Keratinocyte (primary cell): ENCODE results near the gene LIPN.

Experiments
- EZH2 ChIP-seq: IDR thresholded peaks from one replicate; pipeline ENCODE4 v1.6.1; 2012; ENCODE audit warnings: inconsistent platforms, mild to moderate bottlenecking, low read length, moderate library complexity
- TF ChIP-seq, protein P1 (sequence below), 3 experiments: IDR thresholded peaks in 1 of 3; conservative IDR thresholded peaks in 1 of 3; optimal IDR thresholded peaks in 1 of 3; 2 replicates in 2 of 3; 3 replicates in 1 of 3; pipeline versions ENCODE3 to v1.5.1; 2011; ENCODE audit warnings: low read length in 3 of 3, mild to moderate bottlenecking in 3 of 3, moderate library complexity in 2 of 3, control low read depth in 1 of 3, inconsistent platforms in 1 of 3; ENCODE audit not compliant: insufficient read depth in 2 of 3; ENCODE audit errors: extremely low read depth in 1 of 3

DNA sequence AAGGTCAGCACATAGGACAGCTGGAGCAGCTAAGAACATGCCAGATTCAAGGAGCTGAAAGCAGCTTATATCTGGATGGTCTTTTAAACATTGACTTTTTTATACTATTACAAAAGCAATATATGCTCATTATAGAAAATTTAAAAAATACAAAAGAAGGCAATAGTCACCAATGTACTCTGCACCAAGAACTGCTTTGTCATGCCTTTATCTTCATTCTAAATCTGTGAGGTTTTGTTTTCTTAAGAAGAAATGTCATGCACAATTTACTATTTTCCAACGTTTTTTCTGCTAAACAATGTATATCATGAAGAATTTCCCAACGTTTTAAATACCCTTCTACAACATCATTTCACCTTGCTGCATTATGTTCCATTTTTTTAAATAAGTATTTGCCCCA is 45.5 kb downstream of the LIPN start:
- TF ChIP-seq, protein P1, sequence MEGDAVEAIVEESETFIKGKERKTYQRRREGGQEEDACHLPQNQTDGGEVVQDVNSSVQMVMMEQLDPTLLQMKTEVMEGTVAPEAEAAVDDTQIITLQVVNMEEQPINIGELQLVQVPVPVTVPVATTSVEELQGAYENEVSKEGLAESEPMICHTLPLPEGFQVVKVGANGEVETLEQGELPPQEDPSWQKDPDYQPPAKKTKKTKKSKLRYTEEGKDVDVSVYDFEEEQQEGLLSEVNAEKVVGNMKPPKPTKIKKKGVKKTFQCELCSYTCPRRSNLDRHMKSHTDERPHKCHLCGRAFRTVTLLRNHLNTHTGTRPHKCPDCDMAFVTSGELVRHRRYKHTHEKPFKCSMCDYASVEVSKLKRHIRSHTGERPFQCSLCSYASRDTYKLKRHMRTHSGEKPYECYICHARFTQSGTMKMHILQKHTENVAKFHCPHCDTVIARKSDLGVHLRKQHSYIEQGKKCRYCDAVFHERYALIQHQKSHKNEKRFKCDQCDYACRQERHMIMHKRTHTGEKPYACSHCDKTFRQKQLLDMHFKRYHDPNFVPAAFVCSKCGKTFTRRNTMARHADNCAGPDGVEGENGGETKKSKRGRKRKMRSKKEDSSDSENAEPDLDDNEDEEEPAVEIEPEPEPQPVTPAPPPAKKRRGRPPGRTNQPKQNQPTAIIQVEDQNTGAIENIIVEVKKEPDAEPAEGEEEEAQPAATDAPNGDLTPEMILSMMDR (optimal IDR thresholded peaks at IDR 0.05 in 1 of 3, IDR thresholded peaks at IDR 0.05 in 1 of 3, conservative IDR thresholded peaks at IDR 0.05 in 1 of 3; ENCODE audit: extremely low read depth in 1 of 3, insufficient read depth in 2 of 3, low read length in 3 of 3) = no peak
- TF ChIP-seq EZH2 = no peak
